T-helper 1 cell treated with Interleukin-12 subunit alpha and Interleukin-12 subunit beta and Interleukin-4 antibody, amounts not matched to agents 30 μg/mL and 1 μg/mL, for 36 hours (primary cell): ENCODE results near the gene GMEB2.
"Not testable (repeated sequence)": the region's sequence is repeated elsewhere in the genome, so short reads cannot be mapped to it uniquely, and the experiment has no call there.

Experiments used
- H3K27ac Mint-ChIP-seq: one replicate; pipeline ENCODE4 v1.8.0; 2021; ENCODE audit warnings: mild to moderate bottlenecking, mixed read lengths
- H3K27me3 Mint-ChIP-seq: one replicate; pipeline ENCODE4 v1.8.0; 2021; ENCODE audit warnings: low read depth, mixed read lengths
- H3K36me3 Mint-ChIP-seq: one replicate; pipeline ENCODE4 v1.8.0; 2021; ENCODE audit warnings: low read depth, mixed read lengths
- H3K4me1 Mint-ChIP-seq: one replicate; pipeline ENCODE4 v1.8.0; 2021; ENCODE audit warnings: low read depth, mixed read lengths
- H3K4me3 Mint-ChIP-seq: one replicate; pipeline ENCODE4 v1.8.0; 2021; ENCODE audit warnings: mild to moderate bottlenecking, moderate library complexity, mixed read lengths
- H3K9me3 Mint-ChIP-seq: one replicate; pipeline ENCODE4 v1.8.0; 2021; ENCODE audit warnings: mixed read lengths

GMEB2 gene

GRCh38 chr20:63563225-63563935 lies 63.5 kb downstream of the GMEB2 start:
- no peaks in the 10 kb centered on the region for H3K27me3 Mint-ChIP-seq
- no peaks in the 10 kb centered on the region for H3K9me3 Mint-ChIP-seq
- H3K4me1 Mint-ChIP-seq: peaks cover 11% of the 10 kb centered on the region
- no peak overlapping the region for H3K4me3 Mint-ChIP-seq
- peaks cover 24% of the 10 kb centered on the region for H3K36me3 Mint-ChIP-seq
- no peak overlapping the region for H3K27ac Mint-ChIP-seq

GRCh38 chr20:63562461-63563224 lies 64.3 kb downstream of the GMEB2 start:
- no peak overlapping the region for H3K4me3 Mint-ChIP-seq
- H3K27me3 Mint-ChIP-seq: no peaks in the 10 kb centered on the region
- no peaks in the 10 kb centered on the region for H3K9me3 Mint-ChIP-seq
- H3K27ac Mint-ChIP-seq: no peak overlapping the region
- H3K4me1 Mint-ChIP-seq: peaks cover 3% of the 10 kb centered on the region
- peaks cover 19% of the 10 kb centered on the region for H3K36me3 Mint-ChIP-seq

DNA sequence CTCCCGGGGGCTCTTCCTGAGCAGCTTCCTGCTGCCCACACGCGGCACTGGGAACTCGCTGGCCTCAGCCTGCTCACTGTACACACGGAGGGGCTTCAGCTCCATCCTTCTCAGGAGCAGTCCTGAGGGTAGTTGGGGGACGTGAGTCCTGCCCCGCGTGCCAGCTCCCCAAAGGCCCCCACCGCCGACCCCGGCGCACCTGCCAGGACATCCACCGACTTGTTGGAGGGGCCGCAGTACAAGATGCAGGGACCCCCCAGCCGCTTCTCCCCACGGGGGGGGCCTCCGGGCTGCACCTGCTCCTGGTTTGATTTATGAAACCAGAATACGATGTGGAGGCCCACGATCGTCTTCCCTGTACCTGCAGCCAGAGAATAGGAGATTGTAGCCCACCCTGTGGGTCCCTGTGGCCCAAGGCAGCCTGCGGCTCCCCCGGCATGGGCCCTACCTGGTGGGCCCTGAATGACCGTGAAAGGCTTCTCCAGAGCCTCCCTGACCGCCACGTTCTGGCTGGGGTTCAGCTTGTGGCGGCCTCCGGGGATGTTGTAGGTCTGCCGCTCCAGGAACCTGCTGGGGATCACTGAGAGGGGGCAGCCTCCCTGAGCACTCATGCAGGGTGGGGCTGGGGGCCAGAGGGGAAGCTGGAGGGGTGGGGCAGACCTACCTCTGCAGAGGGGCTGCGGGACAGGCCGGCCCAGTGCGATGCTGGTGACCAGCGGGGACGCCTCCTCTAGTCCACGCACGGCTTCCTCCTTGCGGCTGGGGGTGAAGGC lies 65.1 kb downstream of the GMEB2 start:
- H3K9me3 Mint-ChIP-seq: no peaks in the 10 kb centered on the region
- peaks cover 1% of the 10 kb centered on the region for H3K4me1 Mint-ChIP-seq
- no peak overlapping the region for H3K4me3 Mint-ChIP-seq
- no peaks in the 10 kb centered on the region for H3K27me3 Mint-ChIP-seq
- peaks cover 18% of the 10 kb centered on the region for H3K36me3 Mint-ChIP-seq
- H3K27ac Mint-ChIP-seq: no peak overlapping the region

- Mint-ChIP-seq H3K27ac (no peak overlapping the region), H3K36me3 (peaks cover 18% of the 10 kb centered on the region), H3K27me3 (no peaks in the 10 kb centered on the region)
Measured at GRCh38 chr20:63560856-63561609, 65.9 kb downstream of the GMEB2 start.

DNA sequence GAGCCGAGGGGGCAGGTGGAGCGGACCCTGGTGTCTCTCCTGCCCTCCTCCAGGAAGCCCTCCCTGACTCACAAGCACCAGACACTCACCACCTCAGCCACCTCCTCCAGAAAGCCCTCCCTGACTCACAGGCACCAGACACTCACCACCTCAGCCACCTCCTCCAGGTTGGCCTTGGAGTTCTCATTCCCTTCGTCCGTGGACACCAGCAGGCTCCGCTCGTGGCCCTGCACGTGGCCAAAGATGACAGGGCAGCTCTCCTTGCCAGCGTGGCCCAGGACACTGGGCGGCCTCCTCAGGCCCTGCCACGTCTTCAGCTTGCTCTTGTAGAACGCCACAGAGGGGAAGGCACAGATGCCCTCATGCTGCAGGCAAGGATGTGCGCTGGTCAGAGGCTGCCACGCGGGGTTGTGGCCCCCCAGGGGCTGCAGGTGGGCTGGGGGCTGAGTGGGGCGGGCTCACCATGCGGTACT lies 66.5 kb downstream of the GMEB2 start:
- H3K9me3 Mint-ChIP-seq: no peaks in the 10 kb centered on the region
- H3K27me3 Mint-ChIP-seq: no peaks in the 10 kb centered on the region
- peaks cover 15% of the 10 kb centered on the region for H3K36me3 Mint-ChIP-seq
- H3K4me1 Mint-ChIP-seq: peaks cover 1% of the 10 kb centered on the region
- no peak overlapping the region for H3K27ac Mint-ChIP-seq
- no peak overlapping the region for H3K4me3 Mint-ChIP-seq

More at GRCh38 chr20:63560856-63561609, 65.9 kb downstream of the GMEB2 start:
- Mint-ChIP-seq H3K4me1 (peaks cover 1% of the 10 kb centered on the region), H3K9me3 (no peaks in the 10 kb centered on the region), H3K4me3 (no peak overlapping the region)

DNA sequence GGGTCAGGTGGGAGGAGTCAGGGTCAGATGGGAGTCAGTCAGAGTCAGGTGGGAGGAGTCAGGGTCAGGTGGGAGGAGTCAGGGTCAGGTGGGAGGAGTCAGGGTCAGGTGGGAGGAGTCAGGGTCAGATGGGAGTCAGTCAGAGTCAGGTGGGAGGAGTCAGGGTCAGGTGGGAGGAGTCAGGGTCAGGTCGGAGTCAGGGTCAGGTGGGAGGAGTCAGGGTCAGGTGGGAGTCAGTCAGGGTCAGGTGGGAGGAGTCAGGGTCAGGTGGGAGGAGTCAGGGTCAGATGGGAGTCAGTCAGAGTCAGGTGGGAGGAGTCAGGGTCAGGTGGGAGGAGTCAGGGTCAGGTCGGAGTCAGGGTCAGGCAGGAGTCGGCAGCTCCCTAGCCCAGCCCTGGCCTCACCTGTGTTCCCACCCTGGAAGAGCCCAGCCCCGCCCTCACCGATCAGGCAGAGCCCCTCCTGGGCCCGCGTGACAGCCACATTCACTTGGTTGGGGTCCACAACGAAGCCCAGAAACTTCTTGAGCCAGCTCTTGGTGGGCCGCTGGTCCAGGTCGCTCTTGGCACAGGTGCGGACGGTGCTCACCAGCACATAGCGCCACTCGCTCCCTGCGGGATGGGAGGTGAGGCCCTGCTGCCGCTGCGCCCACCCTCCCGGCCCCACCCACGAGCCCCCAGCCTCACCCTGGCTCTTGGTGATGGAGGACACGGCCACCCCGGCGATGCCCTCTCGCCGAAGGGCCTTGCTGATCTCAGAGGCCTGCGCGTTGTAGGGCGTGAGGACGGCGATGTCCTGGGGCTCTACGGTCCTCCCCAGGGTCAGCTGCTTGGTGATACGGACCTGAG lies 67.2 kb downstream of the GMEB2 start:
- H3K4me1 Mint-ChIP-seq, H3K27me3 Mint-ChIP-seq, H3K9me3 Mint-ChIP-seq, H3K27ac Mint-ChIP-seq, H3K4me3 Mint-ChIP-seq: not testable (repeated sequence)
- H3K36me3 Mint-ChIP-seq: peaks cover 15% of the 10 kb centered on the region

- H3K27me3 Mint-ChIP-seq: no peaks in the 10 kb centered on the region
- H3K27ac Mint-ChIP-seq: no peak overlapping the region
- no peak overlapping the region for H3K4me3 Mint-ChIP-seq
- H3K9me3 Mint-ChIP-seq: no peaks in the 10 kb centered on the region
- peaks cover 1% of the 10 kb centered on the region for H3K4me1 Mint-ChIP-seq
- H3K36me3 Mint-ChIP-seq: peaks cover 13% of the 10 kb centered on the region
Measured at GRCh38 chr20:63558804-63559484, 68.0 kb downstream of the GMEB2 start.

DNA sequence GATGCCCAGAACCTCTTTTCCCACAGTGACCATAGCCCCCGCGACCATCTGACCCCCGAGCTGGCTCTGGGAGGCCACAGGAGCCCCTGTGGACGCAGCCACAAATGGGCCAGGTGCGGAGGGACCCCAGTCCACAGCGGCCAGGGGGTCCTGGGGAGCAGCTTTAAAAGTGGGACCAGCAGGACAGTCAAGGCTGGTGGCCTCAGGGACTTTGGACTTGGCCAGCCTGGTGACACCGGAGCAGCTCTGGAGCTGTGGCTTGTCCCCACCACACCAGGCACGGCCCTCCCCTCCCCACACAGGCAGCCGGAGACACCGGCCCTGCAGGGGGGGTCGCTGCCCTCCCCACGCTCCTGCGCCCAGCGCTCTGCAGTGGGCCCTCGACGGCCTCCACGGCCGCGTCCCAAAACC lies 69.4 kb downstream of the GMEB2 start:
- Mint-ChIP-seq H3K4me3 (no peak overlapping the region), H3K9me3 (no peaks in the 10 kb centered on the region)

DNA sequence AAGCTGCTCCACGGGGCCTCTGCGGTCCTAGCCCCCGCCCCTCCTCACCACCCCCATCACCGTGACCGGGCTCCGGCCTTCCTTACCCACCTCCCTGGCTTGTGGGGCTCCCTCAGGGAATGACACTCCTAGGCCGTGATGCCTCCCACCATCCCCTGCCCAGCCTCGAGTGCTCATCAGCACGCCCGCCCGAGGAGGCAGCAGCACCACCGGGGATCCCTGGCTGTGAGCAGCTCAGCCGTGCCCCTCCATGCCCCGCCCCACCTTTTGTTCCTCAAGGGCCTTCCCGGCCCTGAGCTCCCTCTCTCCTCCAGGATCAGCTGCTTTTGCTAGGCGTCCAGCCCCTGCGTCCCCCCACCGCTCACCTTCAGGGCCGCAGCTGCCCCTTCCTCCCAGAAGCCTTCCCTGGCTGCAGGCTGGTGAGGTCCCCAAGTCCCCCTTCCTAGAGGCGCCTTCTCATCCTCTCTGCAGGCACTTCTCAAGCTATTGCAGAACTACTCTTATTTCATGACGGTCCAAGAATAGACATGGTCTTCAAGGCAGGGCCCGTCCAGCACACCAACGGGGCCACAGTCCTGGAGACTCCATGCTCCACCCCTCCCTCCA lies 69.9 kb downstream of the GMEB2 start:
- H3K27ac Mint-ChIP-seq: no peak overlapping the region
- H3K4me3 Mint-ChIP-seq: no peak overlapping the region
- peaks cover 7% of the 10 kb centered on the region for H3K4me1 Mint-ChIP-seq
- H3K27me3 Mint-ChIP-seq: peaks cover 6% of the 10 kb centered on the region
- no peaks in the 10 kb centered on the region for H3K9me3 Mint-ChIP-seq
- peaks cover 13% of the 10 kb centered on the region for H3K36me3 Mint-ChIP-seq

More for the DNA sequence above, 69.4 kb downstream of the GMEB2 start:
- Mint-ChIP-seq H3K36me3 (peaks cover 13% of the 10 kb centered on the region), H3K27me3 (peaks cover 5% of the 10 kb centered on the region), H3K27ac (no peak overlapping the region), H3K4me1 (peaks cover 6% of the 10 kb centered on the region)

- Mint-ChIP-seq H3K4me1 (peaks cover 10% of the 10 kb centered on the region), H3K27me3 (peaks cover 9% of the 10 kb centered on the region), H3K4me3 (no peak overlapping the region), H3K27ac (no peak overlapping the region), H3K9me3 (no peaks in the 10 kb centered on the region), H3K36me3 (peaks cover 11% of the 10 kb centered on the region)
Measured at GRCh38 chr20:63555661-63556381, 71.1 kb downstream of the GMEB2 start.

- peaks cover 18% of the 10 kb centered on the region for H3K27me3 Mint-ChIP-seq
- no peaks in the 10 kb centered on the region for H3K9me3 Mint-ChIP-seq
- H3K4me1 Mint-ChIP-seq: peaks cover 10% of the 10 kb centered on the region
- H3K27ac Mint-ChIP-seq: no peak overlapping the region
- H3K36me3 Mint-ChIP-seq: peaks cover 6% of the 10 kb centered on the region
- H3K4me3 Mint-ChIP-seq: peak overlapping the region; percentile 14
Measured at GRCh38 chr20:63554361-63555278, 72.3 kb downstream of the GMEB2 start.
